NCI-H526 treated with DMSO at 0.1 percent for 48 hours (cell line): ENCODE measurements around the gene MRPL14.
"Not testable (repeated sequence)": the region's sequence is repeated elsewhere in the genome, so short reads cannot be mapped to it uniquely, and the experiment has no call there.

Source experiments
- DNase-seq: peaks from one replicate; lab custom pipeline; 2025; lab: John Stamatoyannopoulos, UW

Gene MRPL14

DNA sequence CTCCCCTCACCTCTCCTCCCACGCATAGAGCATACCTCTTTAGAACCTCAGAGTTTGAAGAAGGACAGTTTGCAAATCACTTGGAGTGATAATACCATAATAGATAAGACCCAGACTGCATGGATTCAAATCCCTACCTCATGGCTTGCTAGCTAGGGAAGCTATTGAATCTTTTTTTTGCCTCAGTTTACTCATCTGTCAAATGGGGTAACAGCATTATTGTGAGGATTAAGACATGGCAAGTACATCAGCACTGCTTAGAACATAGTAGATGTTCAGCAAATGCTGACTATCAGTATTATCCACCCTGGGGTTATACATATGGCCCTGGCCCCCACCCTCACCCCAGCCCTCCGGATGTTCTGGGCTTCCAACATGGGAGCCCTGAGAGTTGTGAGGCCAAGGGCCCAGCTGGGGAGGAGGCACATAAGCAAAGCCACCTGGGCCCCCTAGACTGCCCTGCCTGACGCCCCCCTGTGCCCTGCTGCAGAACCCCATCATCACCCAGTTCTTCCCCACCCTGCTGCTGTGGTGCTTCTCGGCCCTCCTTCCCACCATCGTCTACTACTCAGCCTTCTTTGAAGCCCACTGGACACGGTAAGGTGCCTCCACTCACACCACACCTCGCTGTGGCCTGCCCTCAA lies 22.2 kb upstream of the MRPL14 start:
- DNase-seq = no peak

GRCh38 chr6:44148306-44148705 lies 21.1 kb upstream of the MRPL14 start:
- DNase-seq = no peak

DNA sequence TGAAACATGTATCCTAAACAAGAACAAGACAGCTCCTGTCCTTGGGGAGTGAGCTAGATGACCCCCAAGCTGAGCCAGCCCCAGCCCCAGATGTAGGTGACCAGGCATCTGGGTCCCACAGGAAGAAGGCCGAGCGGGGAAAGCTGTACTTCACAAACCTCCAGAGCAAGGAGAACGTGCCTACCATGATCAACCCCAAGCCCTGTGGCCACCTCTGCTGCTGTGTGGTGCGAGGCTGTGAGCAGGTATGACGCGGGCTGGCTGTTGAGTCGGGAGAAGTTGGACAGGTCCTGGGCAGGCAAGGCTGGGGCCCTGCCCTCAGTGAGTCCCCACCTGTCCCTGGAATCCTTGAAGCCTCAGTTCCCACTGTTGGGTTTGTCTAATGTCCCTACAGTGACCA lies 20.0 kb upstream of the MRPL14 start:
- DNase-seq = no peak

- no peak for DNase-seq
These were observed 19.4 kb upstream of the MRPL14 start for GRCh38 chr6:44146685-44147084.

DNA sequence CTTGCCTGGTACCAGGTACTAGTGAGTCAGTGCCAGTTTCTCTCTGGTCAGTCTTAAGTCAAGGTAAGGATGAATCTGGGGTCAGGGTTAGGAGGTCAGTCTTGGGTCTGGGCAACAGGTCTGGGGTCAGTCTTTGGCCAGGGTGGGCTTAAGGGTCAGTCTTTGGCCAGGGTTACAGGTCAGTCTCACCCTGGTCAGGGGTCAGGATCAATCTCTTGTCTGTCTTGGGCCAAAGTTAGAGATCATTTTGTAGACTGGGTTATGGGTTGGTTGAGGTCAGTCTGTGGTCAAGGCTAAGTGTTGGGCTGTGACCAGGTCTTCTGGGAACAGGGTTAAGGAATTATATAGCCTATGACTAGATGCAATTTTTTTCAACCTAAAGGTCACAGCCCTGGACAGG lies 18.6 kb upstream of the MRPL14 start:
- no peak for DNase-seq

GRCh38 chr6:44144536-44144935 lies 17.3 kb upstream of the MRPL14 start:
- DNase-seq = not testable (repeated sequence)

DNA sequence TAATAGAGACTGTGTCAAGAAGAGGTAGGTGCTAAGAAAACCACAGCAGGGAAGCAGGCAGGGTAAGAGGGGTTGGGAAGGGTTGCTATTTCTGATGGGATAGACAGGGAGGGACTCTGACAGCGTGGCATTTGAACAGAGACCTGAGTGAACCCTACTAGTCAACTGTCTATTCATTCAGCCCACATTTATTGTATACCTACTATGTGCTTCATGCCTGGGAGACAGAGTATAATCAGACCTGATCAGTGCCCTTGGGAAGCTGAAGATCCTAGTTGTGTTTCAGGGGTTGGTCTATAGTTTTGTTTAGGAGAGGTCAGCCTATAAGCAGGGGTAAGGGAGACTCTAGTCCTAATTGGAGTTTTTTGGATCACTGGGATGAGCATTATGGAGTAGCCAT lies 16.5 kb upstream of the MRPL14 start:
- DNase-seq = no peak

GRCh38 chr6:44142835-44143234 lies 15.6 kb upstream of the MRPL14 start:
- DNase-seq = no peak

- no peak for DNase-seq
These were observed 12.1 kb upstream of the MRPL14 start for GRCh38 chr6:44139351-44139743.

- DNase-seq = no peak
These were observed 11.6 kb upstream of the MRPL14 start for GRCh38 chr6:44138717-44139350.

- DNase-seq = no peak
These were observed 8.6 kb upstream of the MRPL14 start for GRCh38 chr6:44135875-44136274.

DNA sequence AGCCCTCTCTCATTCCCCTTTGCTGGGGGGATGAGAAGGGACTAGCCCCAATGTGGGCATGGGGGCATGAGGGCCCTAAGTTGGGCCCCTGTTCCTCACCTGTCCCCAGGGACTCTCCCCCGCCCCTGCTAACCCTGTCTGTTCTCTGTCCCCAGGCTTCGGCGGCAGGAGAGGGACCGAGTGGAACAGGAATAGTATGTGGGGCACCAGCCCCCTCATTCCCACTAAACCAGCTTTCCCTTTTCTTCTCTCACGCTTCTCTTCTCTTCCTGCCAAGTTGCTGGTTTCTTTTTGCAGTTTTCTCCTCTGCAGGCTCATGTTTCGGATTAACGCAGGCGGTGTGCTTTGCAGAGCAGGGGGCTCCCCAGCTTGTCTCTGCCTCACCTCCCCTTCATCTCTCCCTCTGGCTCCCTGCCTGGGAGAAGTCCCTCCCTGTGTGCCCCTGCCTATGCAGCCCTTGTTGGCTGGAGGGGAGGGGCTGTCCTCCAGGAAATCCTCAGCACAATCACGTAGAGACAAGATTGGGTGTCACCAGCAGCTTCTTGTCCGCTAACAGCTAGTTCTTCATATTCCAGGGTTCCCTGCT lies 8.0 kb upstream of the MRPL14 start:
- DNase-seq = no peak

DNA sequence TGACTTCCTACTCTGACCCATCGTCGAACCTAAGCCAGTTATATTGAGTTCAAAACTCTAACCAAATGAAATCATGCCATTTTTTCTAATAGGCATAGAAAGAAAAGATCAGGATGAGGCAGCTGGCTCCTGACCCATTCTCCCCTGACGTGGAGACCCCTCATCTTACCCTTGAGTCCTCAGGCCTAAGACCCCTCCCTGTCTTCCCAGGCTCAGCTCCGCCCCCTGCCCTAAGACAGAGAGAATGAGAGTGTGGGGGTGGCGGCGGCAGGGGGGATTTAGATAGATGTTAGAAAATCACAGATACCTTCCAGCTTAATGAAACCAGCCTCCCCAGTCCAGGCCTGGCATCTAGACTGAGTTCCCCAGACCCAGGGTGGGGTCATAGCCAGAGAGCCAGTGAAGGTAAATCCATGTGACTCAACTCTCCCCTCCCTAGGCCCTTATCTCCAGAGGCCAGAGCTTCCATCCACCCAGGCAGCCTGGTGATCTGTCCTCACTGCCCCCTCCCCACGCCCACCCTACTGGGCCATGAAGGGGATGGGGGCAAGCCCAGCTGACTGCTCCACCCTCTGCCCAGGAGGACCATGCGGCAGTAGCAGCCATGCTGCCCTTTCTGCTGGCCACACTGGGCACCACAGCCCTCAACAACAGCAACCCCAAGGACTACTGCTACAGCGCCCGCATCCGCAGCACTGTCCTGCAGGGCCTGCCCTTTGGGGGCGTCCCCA lies 6.9 kb upstream of the MRPL14 start:
- no peak for DNase-seq

- DNase-seq = peak; percentile 32
These were observed 6.0 kb upstream of the MRPL14 start for GRCh38 chr6:44133003-44133931.

DNA sequence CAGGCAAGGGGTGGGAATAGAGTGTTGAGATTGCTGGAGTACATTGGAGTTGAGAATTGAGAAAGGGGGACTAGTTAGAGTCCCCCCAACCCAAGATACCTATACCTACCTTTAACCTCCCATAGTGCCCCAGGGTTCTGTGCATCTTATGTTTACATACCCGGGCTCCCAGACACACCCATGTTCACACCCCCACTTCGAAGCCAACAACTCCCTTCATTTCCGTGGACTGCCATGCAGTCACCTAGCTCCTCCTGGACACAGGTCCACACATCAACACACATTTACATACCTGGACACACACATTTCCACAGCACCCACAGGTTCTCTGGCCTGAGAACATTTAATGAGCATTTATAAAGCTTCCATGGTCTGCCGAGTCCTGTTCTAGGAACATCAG lies 5.2 kb upstream of the MRPL14 start:
- DNase-seq = no peak

DNA sequence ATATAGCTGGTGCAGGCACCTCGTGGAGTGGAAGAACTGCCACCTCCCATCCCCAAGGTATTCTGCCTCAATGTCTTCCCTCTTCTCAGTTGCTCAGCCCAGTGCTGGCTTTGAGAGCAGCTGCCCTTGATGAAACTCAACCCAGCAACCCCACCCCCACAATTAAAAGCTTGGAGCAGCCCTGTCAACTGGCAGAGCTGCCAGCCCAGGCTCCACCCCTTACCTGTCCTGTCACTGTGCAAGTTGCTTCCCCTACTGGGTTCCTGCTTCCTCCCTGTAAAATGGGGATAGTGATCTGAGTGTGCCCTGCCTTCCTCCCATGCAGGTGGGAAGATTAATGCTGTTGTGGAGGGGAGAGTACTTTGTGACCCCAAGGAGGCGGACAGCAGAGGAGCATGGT lies 4.6 kb upstream of the MRPL14 start:
- DNase-seq = no peak

DNA sequence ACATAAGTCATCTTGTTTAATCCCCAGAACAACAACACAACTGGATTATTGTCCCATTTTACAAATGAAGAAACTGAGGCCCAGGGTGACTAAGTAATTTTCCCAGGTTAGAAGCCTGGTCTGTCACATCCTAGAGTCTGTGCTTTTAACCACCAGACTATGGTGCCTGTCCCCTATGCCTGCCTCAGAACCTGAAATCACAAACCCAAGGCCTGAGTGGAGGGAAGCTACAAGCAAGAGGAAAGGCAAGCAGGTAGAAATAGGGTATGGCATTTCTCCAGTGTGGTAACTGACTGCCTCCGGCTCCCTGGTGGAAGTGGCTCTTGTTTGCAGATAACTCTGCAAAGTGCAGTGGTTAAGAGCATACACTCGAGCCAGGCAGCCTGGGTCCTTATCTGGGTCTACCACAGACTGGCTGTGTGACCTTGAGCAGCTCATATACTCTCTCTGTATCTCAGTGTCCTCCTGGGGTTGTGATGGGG lies 2.6 kb upstream of the MRPL14 start:
- no peak for DNase-seq

- no peak for DNase-seq
These were observed 1.0 kb upstream of the MRPL14 start for GRCh38 chr6:44128020-44128917.

DNA sequence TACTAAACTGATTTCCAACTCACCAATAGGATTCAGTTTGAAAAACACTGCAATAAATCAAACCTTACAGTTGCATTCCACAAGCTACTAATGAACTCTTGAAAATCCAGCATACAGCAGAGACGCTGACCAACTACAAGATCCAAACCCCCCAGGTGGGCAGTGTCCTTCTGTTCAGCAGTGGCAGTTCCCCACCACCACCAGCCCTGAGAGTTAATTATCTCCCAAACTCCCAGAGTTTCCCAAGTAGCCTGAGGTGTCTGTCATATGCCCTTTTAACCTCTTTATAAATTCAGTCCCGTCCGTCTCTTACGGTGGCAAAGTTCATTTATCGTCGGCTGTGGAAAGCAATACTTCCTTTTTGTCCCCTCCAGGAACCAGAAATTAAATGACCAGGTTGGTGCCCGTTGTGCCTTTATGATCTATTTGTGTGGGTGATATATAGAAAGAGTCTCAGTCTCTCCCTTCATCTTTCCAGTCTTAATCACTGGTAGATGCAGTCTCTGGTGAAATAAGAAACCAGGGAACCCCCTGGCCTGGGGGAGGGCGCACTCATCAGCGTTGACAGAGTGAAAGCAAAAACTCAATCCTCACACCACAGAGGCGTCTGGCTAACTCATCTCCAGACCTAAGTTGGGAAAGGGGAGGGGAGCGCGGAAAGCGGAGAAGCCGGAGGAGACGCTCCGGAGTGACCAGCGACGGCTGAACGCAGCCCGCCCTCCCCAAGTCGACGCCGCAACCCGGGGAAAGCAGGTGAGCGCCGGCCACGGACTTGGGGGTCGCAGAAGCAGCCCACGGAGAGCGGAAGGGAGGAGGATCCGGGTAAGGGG lies 717 bp downstream of the MRPL14 start:
- peak; percentile 35 for DNase-seq

DNA sequence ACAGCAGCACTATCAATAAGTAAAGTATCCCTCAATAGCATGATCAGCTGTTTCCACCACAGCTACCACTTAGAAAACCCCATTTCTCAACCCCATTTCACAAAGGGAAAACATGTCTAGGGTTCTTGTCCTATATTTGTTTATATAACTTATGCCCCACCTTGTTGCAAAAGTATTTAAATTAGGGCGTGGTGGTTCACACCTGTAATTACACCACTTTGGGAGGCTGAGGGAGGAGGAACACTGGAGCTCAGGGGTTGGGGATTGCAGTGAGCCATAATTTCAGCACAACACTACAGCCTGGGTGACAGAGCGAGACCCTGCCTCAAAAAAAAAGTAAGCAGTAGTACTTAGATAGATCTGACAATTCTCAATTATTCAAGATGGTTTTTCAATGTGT lies 3.7 kb downstream of the MRPL14 start:
- DNase-seq = no peak
